Activated CD4-positive, alpha-beta T cell treated with anti-CD3 and anti-CD28 coated beads, Interleukin-2, Interleukin-4, amounts not matched to agents 100 ng/mL and 50 ng/mL, durations not matched to agents 16 hours and 8 hours (primary cell): ENCODE measurements around the gene ZC3H13.
"Not testable (repeated sequence)": the region's sequence is repeated elsewhere in the genome, so short reads cannot be mapped to it uniquely, and the experiment has no call there.

Experiments used
- DNase-seq: peaks from one replicate; pipeline ENCODE4 v3.0.0-alpha.2; 2020; ENCODE audit warnings: low spot score

ZC3H13 gene

GRCh38 chr13:46006688-46007452 lies 45.7 kb downstream of the ZC3H13 start:
- DNase-seq: no peak

- no peak for DNase-seq
Measured at GRCh38 chr13:46004491-46004890, 48.1 kb downstream of the ZC3H13 start.

GRCh38 chr13:45996631-45997030 lies 55.9 kb downstream of the ZC3H13 start:
- DNase-seq: no peak

GRCh38 chr13:45995245-45995644 lies 57.3 kb downstream of the ZC3H13 start:
- peak; percentile 24 for DNase-seq

GRCh38 chr13:45994752-45995151 lies 57.8 kb downstream of the ZC3H13 start:
- no peak for DNase-seq

- DNase-seq: no peak
Measured at GRCh38 chr13:45989607-45990006, 62.9 kb downstream of the ZC3H13 start.

- not testable (repeated sequence) for DNase-seq
Measured at GRCh38 chr13:45981127-45981526, 71.4 kb downstream of the ZC3H13 start.

- DNase-seq: no peak
Measured at GRCh38 chr13:45975337-45975736, 77.2 kb downstream of the ZC3H13 start.

- no peak for DNase-seq
Measured at GRCh38 chr13:45974500-45974899, 78.0 kb downstream of the ZC3H13 start.

GRCh38 chr13:45967589-45967988 lies 85.0 kb downstream of the ZC3H13 start:
- DNase-seq: no peak

GRCh38 chr13:45966715-45967114 lies 85.8 kb downstream of the ZC3H13 start:
- DNase-seq: no peak

- no peak for DNase-seq
Measured at GRCh38 chr13:45961468-45961867, 91.1 kb downstream of the ZC3H13 start.

- no peak for DNase-seq
Measured at GRCh38 chr13:45954836-45955800, 97.4 kb downstream of the ZC3H13 start.

- no peak for DNase-seq
Measured at GRCh38 chr13:45953082-45953481, 99.5 kb downstream of the ZC3H13 start.

GRCh38 chr13:45951724-45952123 lies 100.8 kb downstream of the ZC3H13 start:
- DNase-seq: no peak

GRCh38 chr13:45951166-45951565 lies 101.4 kb downstream of the ZC3H13 start:
- no peak for DNase-seq

- no peak for DNase-seq
Measured at GRCh38 chr13:45950386-45951000, 102.1 kb downstream of the ZC3H13 start.

GRCh38 chr13:45949161-45949560 lies 103.4 kb downstream of the ZC3H13 start:
- DNase-seq: no peak

GRCh38 chr13:45943965-45944364 lies 108.6 kb downstream of the ZC3H13 start:
- DNase-seq: no peak

GRCh38 chr13:45943120-45943519 lies 109.4 kb downstream of the ZC3H13 start:
- DNase-seq: no peak

GRCh38 chr13:45941261-45941660 lies 111.3 kb downstream of the ZC3H13 start:
- no peak for DNase-seq

- no peak for DNase-seq
Measured at GRCh38 chr13:45940061-45940460, 112.5 kb downstream of the ZC3H13 start.

GRCh38 chr13:45936621-45937020 lies 115.9 kb downstream of the ZC3H13 start:
- DNase-seq: no peak
